WERI-Rb-1 (cell line): ENCODE data around the gene RHOF.

ENCODE experiments used
- DNase-seq: peaks from one replicate; pipeline ENCODE4 v3.0.0-alpha.2; 2020
- H3K27ac ChIP-seq: fragments of 250-450 bp; sonication (Bioruptor Pico); 2 replicates; pipeline ENCODE4 v1.5.1; 2020; ENCODE audit warnings: mild to moderate bottlenecking, moderate library complexity
- H3K27me3 ChIP-seq: fragments of 250-450 bp; sonication (Bioruptor Pico); 2 replicates; pipeline ENCODE4 v1.5.1; 2021; ENCODE audit warnings: mild to moderate bottlenecking, low read depth, moderate library complexity; ENCODE audit not compliant: insufficient read depth, severe bottlenecking
- H3K36me3 ChIP-seq: fragments of 250-450 bp; sonication (Bioruptor Pico); 2 replicates; pipeline ENCODE4 v1.5.1; 2020; ENCODE audit warnings: mild to moderate bottlenecking, moderate library complexity
- H3K4me3 ChIP-seq: 2 replicates; pipeline ENCODE4 v1.5.1; 2011; ENCODE audit warnings: low read depth, mild to moderate bottlenecking, control low read depth, low read length
- H3K9me3 ChIP-seq: fragments of 250-450 bp; sonication (Bioruptor Pico); 2 replicates; pipeline ENCODE4 v1.5.1; 2021; ENCODE audit warnings: mild to moderate bottlenecking, moderate library complexity; ENCODE audit not compliant: severe bottlenecking
- TF ChIP-seq, protein P1 (sequence below): IDR thresholded peaks from 2 replicates; pipeline ENCODE4 v1.5.1; 2011; ENCODE audit warnings: low read depth, mild to moderate bottlenecking, control low read depth, inconsistent platforms, low read length

The RHOF gene

DNA sequence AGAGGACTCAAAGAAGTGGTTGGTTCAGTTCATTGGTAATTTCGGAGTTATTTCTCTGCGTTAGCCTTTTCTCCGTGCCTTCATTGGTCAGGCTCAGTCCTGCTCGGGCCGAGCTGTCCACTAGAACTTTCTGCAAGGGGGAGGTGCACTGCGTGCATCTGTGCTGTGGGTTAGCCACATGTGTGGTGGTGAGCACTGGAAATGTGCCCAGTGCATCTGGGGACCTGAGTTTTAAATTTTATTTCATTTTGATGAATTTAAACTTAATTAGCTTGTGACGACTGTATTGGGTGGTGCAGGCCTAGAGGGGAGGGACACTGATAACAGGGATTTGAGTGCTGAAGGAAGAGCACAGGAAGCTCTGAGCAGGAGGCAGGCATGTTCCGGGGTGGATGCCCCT lies 34.8 kb upstream of the RHOF start:
- peaks cover 63% of the 10 kb centered on the region for H3K36me3 ChIP-seq
- H3K4me3 ChIP-seq, result no peak overlapping the region
- H3K27ac ChIP-seq, result no peak overlapping the region
- H3K9me3 ChIP-seq, result no peaks in the 10 kb centered on the region
- no peaks in the 10 kb centered on the region for H3K27me3 ChIP-seq
- TF ChIP-seq, protein P1, sequence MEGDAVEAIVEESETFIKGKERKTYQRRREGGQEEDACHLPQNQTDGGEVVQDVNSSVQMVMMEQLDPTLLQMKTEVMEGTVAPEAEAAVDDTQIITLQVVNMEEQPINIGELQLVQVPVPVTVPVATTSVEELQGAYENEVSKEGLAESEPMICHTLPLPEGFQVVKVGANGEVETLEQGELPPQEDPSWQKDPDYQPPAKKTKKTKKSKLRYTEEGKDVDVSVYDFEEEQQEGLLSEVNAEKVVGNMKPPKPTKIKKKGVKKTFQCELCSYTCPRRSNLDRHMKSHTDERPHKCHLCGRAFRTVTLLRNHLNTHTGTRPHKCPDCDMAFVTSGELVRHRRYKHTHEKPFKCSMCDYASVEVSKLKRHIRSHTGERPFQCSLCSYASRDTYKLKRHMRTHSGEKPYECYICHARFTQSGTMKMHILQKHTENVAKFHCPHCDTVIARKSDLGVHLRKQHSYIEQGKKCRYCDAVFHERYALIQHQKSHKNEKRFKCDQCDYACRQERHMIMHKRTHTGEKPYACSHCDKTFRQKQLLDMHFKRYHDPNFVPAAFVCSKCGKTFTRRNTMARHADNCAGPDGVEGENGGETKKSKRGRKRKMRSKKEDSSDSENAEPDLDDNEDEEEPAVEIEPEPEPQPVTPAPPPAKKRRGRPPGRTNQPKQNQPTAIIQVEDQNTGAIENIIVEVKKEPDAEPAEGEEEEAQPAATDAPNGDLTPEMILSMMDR, result no peak
- DNase-seq, result no peak

DNA sequence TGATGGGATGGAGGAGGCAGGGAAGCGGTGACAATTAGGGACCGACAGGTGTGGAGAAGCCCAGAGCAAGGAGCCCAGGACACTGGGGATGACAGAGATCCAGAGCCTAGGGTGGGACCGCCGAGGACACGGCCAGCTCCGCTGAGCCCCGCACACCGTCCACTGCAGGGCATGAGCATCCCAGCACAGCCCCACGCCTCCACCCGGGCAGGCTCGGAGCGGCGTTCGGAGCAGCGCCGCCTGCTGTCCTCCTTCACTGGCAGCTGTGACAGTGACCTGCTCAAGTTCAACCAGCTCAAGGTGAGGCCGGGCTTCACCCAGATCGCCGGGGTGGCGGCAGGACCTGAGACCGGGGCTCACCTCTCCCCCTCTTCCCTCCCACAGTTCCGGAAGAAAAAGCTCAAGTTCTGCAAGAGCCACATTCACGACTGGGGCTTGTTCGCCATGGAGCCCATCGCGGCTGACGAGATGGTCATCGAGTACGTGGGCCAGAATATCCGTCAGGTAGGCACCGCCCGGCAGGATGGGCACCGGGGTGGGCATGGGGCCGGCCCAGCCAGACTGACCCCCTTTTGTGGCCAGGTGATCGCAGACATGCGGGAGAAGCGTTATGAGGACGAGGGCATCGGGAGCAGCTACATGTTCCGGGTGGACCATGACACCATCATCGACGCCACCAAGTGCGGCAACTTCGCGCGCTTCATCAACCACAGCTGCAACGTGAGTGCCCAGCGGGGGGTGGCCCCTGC lies 34.0 kb upstream of the RHOF start:
- TF ChIP-seq, protein P1, result peak; percentile 26; the same call in 1 of the 2 replicates
- Histone ChIP-seq H3K36me3 (peaks cover 65% of the 10 kb centered on the region), H3K4me3 (no peak overlapping the region), H3K27me3 (no peaks in the 10 kb centered on the region), H3K9me3 (no peaks in the 10 kb centered on the region), H3K27ac (no peak overlapping the region)
- no peak for DNase-seq

DNA sequence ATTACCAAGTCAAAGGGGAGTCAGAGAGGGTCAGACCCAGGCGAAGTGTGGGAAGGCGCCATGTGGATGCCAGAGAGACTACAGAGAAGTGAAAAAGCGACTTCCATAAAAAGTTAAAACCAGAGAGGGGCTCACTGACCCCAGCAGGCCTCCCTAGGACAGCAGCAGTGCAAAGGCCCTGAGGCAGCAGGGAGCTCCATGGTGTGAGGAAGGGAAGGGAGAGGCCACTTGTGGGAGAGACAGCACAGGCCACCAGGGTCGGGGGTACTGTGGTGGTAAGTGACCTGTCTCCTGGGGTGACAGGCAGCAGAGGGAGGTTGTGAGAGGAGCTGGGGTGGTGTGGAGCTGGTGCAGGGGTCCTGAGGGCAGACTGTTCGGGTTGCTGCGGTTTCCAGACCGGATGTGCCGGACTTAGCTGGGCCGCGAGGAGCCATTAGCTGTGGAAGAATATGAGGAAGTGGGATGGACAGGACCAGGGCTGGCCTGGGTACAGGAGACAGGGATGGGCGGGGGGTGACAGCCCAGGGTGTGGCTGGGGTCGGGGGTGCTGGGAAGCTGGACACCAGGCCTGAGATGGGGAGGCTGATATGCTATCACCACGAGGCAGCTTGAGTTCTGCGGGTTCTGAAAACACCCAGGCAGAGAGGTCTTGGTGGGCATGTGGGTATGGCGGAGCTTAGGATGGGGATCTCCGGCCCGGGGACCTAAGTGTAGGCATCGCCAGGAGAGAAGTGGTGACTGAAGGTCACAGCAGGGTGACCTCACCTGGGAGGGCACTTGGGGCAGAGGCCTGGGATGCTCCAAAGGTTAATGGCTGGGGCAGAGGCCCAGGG lies 33.0 kb upstream of the RHOF start:
- no peak for DNase-seq
- Histone ChIP-seq H3K36me3 (peaks cover 71% of the 10 kb centered on the region), H3K9me3 (no peaks in the 10 kb centered on the region), H3K27me3 (no peaks in the 10 kb centered on the region), H3K27ac (no peak overlapping the region), H3K4me3 (no peak overlapping the region)
- TF ChIP-seq, protein P1, result no peak

DNA sequence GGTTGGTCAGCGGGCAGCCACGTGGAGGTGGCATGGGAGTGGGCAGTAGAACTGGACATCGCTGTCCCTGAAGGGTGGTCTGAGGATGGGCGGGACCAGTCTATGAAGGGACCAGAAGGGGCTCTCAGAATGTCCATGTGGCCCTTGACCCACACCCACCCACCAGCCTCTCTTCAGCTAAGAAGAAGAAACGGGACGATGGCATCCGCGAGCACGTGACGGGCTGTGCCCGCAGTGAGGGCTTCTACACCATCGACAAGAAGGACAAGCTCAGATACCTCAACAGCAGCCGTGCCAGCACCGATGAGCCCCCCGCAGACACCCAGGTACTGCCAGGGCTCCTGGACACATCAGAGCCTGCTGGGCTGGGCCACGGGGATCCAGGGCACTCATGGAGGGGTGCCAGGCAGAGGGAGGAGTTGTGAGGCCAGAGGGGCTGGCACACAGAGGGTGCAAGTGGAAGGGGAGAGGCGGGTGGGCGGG lies 31.6 kb upstream of the RHOF start:
- Histone ChIP-seq H3K9me3 (no peaks in the 10 kb centered on the region), H3K4me3 (no peak overlapping the region), H3K36me3 (peaks cover 73% of the 10 kb centered on the region), H3K27me3 (no peaks in the 10 kb centered on the region), H3K27ac (no peak overlapping the region)
- TF ChIP-seq, protein P1, result no peak
- DNase-seq, result no peak

DNA sequence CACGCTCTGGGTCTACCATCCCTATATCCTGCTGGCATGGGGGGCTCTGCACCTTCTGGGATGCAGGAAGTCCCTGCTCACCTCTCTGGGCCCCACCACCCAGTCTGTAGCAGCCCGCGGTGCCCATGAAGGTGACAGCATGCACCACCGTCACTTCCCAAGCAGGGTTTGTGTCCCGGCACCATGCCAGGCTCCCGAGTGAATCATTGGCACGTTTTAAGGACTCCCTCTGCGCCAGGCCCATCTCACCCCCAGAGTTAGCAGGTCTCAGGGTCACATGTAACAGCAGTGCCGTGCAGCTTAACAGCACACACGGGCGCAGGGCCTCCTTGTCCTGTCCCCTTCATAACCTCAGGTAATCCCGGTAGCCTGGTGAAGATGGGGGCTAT lies 30.2 kb upstream of the RHOF start:
- H3K27me3 ChIP-seq, result no peaks in the 10 kb centered on the region
- no peak overlapping the region for H3K27ac ChIP-seq
- no peak overlapping the region for H3K4me3 ChIP-seq
- no peak for DNase-seq
- H3K36me3 ChIP-seq, result peaks cover 74% of the 10 kb centered on the region
- TF ChIP-seq, protein P1, result no peak
- H3K9me3 ChIP-seq, result no peaks in the 10 kb centered on the region
